ENCODE data around the gene SLC49A3. TPM values are rescaled to one million over a fixed set of nuclear protein-coding genes. Genes with fewer than 3 reads are reported as not detected.

SLC49A3 gene
- polyA plus RNA-seq, 3 donors, result 9.5 to 29.8 (median 11.1) TPM

DNA sequence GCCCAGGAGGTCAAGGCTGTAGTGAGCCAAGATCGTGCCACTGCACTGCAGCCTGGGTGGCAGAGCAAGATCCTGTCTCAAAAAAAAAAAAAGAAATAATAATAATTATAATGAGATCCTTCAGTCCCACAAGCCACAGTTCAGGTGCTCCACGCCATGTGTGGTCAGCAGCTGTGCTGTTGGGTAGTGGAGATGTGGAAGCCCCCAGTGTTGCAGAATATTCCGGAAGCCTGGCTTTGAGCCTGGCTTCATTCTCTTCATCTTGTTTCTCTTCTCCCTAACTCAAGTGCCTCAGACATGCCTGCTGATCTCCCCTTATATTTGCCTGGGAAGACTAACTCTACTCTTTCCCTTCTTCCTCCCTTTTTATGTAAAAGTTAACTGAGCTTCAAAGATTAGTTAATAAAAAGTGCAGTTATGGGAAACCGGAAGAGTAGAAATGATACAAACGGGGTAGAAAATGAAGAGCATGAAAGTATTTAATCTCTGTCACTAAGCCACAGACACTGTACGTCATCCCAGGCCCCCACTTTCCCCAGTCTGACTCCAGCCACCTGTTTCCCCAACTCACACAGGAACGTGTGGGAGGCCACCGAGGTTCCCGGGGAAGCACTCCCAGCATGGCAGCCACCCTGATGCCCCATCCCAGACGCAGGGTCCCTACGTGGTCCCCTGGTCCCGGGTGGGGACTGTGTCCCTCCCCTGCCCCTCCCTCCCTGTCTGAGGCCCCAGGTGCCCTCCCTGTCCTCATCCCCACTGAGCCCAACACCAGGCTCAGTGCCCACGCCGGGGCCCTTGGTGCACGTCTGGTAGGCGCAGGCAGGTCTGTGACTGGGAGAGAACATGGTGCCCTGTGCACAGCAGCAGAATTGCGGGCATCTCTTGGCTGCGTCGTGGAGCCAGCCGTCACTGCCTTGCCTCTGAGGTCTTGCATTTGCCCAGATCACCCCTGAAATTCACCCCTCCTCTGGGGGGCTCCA is 40.7 kb upstream of the SLC49A3 start:
- TF ChIP-seq, protein P1, sequence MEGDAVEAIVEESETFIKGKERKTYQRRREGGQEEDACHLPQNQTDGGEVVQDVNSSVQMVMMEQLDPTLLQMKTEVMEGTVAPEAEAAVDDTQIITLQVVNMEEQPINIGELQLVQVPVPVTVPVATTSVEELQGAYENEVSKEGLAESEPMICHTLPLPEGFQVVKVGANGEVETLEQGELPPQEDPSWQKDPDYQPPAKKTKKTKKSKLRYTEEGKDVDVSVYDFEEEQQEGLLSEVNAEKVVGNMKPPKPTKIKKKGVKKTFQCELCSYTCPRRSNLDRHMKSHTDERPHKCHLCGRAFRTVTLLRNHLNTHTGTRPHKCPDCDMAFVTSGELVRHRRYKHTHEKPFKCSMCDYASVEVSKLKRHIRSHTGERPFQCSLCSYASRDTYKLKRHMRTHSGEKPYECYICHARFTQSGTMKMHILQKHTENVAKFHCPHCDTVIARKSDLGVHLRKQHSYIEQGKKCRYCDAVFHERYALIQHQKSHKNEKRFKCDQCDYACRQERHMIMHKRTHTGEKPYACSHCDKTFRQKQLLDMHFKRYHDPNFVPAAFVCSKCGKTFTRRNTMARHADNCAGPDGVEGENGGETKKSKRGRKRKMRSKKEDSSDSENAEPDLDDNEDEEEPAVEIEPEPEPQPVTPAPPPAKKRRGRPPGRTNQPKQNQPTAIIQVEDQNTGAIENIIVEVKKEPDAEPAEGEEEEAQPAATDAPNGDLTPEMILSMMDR (IDR thresholded peaks at IDR 0.05), result no peak
- H3K27ac ChIP-seq (ENCODE audit: low read depth in 1 of 2, low read length in 2 of 2), result no peak overlapping the region
- no peak overlapping the region for H2AFZ ChIP-seq (ENCODE audit: insufficient read depth, low read depth, low read length, poor library complexity, severe bottlenecking)
- H3K4me1 ChIP-seq (ENCODE audit: control insufficient read depth in 1 of 2, insufficient read depth in 2 of 2, low read length in 2 of 2), result peaks cover 0 to 17% of the 10 kb centered on the region in 2 donors
- 94% methylated on average over 11 of the region's 20 CpGs for WGBS (ENCODE audit: insufficient coverage)
- no peak overlapping the region for H3K4me2 ChIP-seq (replicated peaks; ENCODE audit: extremely low read depth, low read length, poor library complexity, severe bottlenecking)
- intact Hi-C loops (cut with micrococcal nuclease), result no loop called here
- H3K27ac Mint-ChIP-seq, result no peak overlapping the region
- H3K27me3 ChIP-seq (ENCODE audit: control insufficient read depth in 2 of 2, insufficient read depth in 2 of 2, low read length in 2 of 2), result no peaks in the 10 kb centered on the region
- peaks cover 55% of the 10 kb centered on the region for H4K20me1 ChIP-seq (ENCODE audit: insufficient read depth, low read length)
- peaks cover 16% of the 10 kb centered on the region for H3K4me1 Mint-ChIP-seq
- no peak overlapping the region for H3K9ac ChIP-seq (ENCODE audit: insufficient read depth, low read length, poor library complexity, severe bottlenecking)
- peaks cover 0 to 14% (median 5%) of the 10 kb centered on the region in 7 donors for H3K9me3 Mint-ChIP-seq
- H3K36me3 ChIP-seq (replicated peaks in 1 of 2; ENCODE audit: control insufficient read depth in 1 of 2, insufficient read depth in 2 of 2, low read length in 2 of 2), result peaks cover 39 to 54% of the 10 kb centered on the region in 2 donors
- H3K79me2 ChIP-seq (ENCODE audit: insufficient read depth, low read length), result peaks cover 26% of the 10 kb centered on the region
- H3K4me3 Mint-ChIP-seq, result no peak overlapping the region
- no peak overlapping the region for H3K4me3 ChIP-seq (replicated peaks in 1 of 3; ENCODE audit: low read depth in 2 of 3, low read length in 3 of 3)
- no peaks in the 10 kb centered on the region for H3K27me3 Mint-ChIP-seq (ENCODE audit: low read depth in 3 of 3)
- no peak for DNase-seq
- H3K9me3 ChIP-seq (replicated peaks in 1 of 2; ENCODE audit: control insufficient read depth in 1 of 2, insufficient read depth in 1 of 2, low read length in 2 of 2), result peaks cover 0 to 12% of the 10 kb centered on the region in 2 donors
- peaks cover 32 to 60% of the 10 kb centered on the region in 2 donors for H3K36me3 Mint-ChIP-seq

DNA sequence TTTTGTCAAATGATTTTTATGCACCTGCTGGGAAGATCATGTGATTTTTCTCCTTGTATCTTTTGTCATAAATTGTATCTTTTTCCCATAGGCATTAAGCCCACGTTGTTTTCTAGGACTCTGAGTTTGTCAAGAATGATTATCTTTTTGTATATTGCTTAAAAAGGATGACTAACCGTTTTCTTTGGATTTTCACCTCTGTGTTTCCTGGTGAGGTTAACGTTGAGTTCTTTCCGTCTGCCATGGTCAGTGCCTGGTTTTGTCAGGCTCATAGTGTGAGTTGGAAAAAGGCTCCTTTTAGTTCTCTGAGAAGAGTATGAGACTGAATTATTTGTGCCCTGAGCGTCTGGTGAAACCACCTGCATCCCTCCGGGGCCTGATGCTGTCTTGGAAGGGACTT is 38.6 kb upstream of the SLC49A3 start:
- Mint-ChIP-seq H3K27me3 (ENCODE audit: low read depth in 3 of 3) (no peaks in the 10 kb centered on the region), H3K36me3 (peaks cover 28 to 62% of the 10 kb centered on the region in 2 donors), H3K9me3 (peaks cover 0 to 18% (median 5%) of the 10 kb centered on the region in 7 donors), H3K4me1 (peaks cover 16% of the 10 kb centered on the region), H3K27ac (peak overlapping the region in 1 of 7 donors; percentile 32), H3K4me3 (no peak overlapping the region)
- Histone ChIP-seq H3K4me3 (replicated peaks in 1 of 3; ENCODE audit: low read depth in 2 of 3, low read length in 3 of 3) (no peak overlapping the region), H3K27ac (ENCODE audit: low read depth in 1 of 2, low read length in 2 of 2) (no peak overlapping the region), H4K20me1 (ENCODE audit: insufficient read depth, low read length) (peaks cover 76% of the 10 kb centered on the region), H2AFZ (ENCODE audit: insufficient read depth, low read depth, low read length, poor library complexity, severe bottlenecking) (no peak overlapping the region), H3K9ac (ENCODE audit: insufficient read depth, low read length, poor library complexity, severe bottlenecking) (no peak overlapping the region), H3K79me2 (ENCODE audit: insufficient read depth, low read length) (peaks cover 37% of the 10 kb centered on the region), H3K4me2 (replicated peaks; ENCODE audit: extremely low read depth, low read length, poor library complexity, severe bottlenecking) (no peak overlapping the region), H3K4me1 (ENCODE audit: control insufficient read depth in 1 of 2, insufficient read depth in 2 of 2, low read length in 2 of 2) (peaks cover 0 to 17% of the 10 kb centered on the region in 2 donors), H3K36me3 (replicated peaks in 1 of 2; ENCODE audit: control insufficient read depth in 1 of 2, insufficient read depth in 2 of 2, low read length in 2 of 2) (peaks cover 26 to 49% of the 10 kb centered on the region in 2 donors), H3K27me3 (ENCODE audit: control insufficient read depth in 2 of 2, insufficient read depth in 2 of 2, low read length in 2 of 2) (no peaks in the 10 kb centered on the region), H3K9me3 (replicated peaks in 1 of 2; ENCODE audit: control insufficient read depth in 1 of 2, insufficient read depth in 1 of 2, low read length in 2 of 2) (peaks cover 0 to 12% of the 10 kb centered on the region in 2 donors)
- intact Hi-C loops (cut with micrococcal nuclease), result no loop called here
- TF ChIP-seq, protein P1 (IDR thresholded peaks at IDR 0.05), result no peak
- WGBS (ENCODE audit: insufficient coverage), result 62% methylated on average over 4 of the region's 6 CpGs
- no peak for DNase-seq
